ENCODE data around the gene SORCS3.

DNA sequence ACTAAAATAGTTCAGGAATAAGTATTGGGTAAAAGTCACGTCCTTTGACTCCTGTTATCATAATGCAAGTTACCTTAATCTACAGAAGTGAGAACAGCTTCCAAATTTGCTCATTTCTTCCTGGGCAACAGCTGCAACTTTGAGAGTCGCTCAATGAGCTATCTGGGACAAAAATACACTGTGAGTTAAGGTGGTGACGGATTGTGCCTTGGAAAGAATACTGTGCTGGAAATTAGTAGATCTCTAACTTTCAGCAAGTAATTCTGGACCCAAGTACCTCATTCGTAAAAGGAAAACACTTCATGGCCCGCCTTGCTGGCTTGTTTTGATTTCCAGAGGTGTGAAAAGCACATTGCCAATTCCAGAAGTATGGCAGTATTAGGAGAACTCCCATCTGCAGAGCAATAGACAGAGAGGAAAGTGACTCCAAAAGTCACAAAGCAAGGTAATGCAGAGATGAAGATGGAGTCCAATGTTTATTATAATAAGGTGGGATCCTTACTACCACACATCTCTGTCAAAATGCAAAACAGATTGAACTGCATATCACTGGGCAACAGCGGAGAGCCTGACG lies 626.0 kb downstream of the SORCS3 start:
- TF ChIP-seq EZH2 (IDR thresholded peaks at IDR 0.05; ENCODE audit: low read length, unreplicated experiment) = no peak
- TF ChIP-seq, protein P1, sequence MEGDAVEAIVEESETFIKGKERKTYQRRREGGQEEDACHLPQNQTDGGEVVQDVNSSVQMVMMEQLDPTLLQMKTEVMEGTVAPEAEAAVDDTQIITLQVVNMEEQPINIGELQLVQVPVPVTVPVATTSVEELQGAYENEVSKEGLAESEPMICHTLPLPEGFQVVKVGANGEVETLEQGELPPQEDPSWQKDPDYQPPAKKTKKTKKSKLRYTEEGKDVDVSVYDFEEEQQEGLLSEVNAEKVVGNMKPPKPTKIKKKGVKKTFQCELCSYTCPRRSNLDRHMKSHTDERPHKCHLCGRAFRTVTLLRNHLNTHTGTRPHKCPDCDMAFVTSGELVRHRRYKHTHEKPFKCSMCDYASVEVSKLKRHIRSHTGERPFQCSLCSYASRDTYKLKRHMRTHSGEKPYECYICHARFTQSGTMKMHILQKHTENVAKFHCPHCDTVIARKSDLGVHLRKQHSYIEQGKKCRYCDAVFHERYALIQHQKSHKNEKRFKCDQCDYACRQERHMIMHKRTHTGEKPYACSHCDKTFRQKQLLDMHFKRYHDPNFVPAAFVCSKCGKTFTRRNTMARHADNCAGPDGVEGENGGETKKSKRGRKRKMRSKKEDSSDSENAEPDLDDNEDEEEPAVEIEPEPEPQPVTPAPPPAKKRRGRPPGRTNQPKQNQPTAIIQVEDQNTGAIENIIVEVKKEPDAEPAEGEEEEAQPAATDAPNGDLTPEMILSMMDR (conservative IDR thresholded peaks at IDR 0.05; ENCODE audit: low read depth, low read length) = no peak
- TF ChIP-seq EZH2phosphoT487 (IDR thresholded peaks at IDR 0.05; ENCODE audit: borderline replicate concordance, low read length) = no peak

Measured in PC-3 (cell line).